HepG2 (cell line): Measurements from ENCODE around the gene SLC1A2. TPM values are rescaled to one million over a fixed set of nuclear protein-coding genes. Genes with fewer than 3 reads are reported as not detected.

ENCODE experiments used
- ATAC-seq: fragments of 200-7000 bp; cut with Tn5 transposase; 3 replicates; pipeline ENCODE4 v1.9.1; 2020; ENCODE audit warnings: mild to moderate bottlenecking, moderate library complexity
- BruUV-seq: library from RNA; stranded (reverse); fragments of 400-500 nt; replicated peaks from 2 replicates; lab custom pipeline; 2021; lab: Mats Ljungman, UMichigan
- CTCF ChIA-PET: fragments of 300-600 bp; formaldehyde crosslinking; extraction: SDS; loops from one replicate; lab custom pipeline; 2021; ENCODE audit warnings: low total read pairs, inconsistent platforms, low intra/inter-chr PET ratio; lab: Yijun Ruan, JAX
- POLR2A ChIA-PET: fragments of 350-600 bp; sonication (Branson Sonifier 250); formaldehyde crosslinking; loops from one replicate; lab custom pipeline; 2020; ENCODE audit warnings: antibody characterized with exemption, inconsistent platforms; lab: Yijun Ruan, JAX
- DNase-seq: peaks from one replicate; pipeline ENCODE4 v3.0.0-alpha.2; 2015; ENCODE audit warnings: low spot score
- FAIRE-seq: peaks from 3 replicates; lab custom pipeline; 2011; peaks lifted over from hg19 to GRCh38; lab: Jason Lieb, UNC
- H2AFZ ChIP-seq: one replicate; pipeline ENCODE4 v1.6.1; 2011; ENCODE audit warnings: low read length, inconsistent platforms
- H3K27ac ChIP-seq: fragments of 300-600 bp; 3 replicates; pipeline ENCODE4 v1.8.0; 2011; ENCODE audit warnings: mixed run types, mild to moderate bottlenecking, mixed read lengths, low read length, inconsistent platforms; ENCODE audit not compliant: insufficient read depth; ENCODE audit errors: extremely low read length
- H3K27me3 ChIP-seq, 2 experiments: fragments of 200-600 bp in 1 of 2; 2 replicates in 1 of 2; 3 replicates in 1 of 2; pipeline versions ENCODE4 v1.6.0 to v1.8.0; 2011; ENCODE audit warnings: low read length in 2 of 2, mild to moderate bottlenecking in 2 of 2, moderate library complexity in 2 of 2, inconsistent platforms in 1 of 2; ENCODE audit not compliant: insufficient read depth in 2 of 2, control insufficient read depth in 1 of 2
- H3K36me3 ChIP-seq, 2 experiments: fragments of 200-600 bp in 1 of 2; replicated peaks in 1 of 2; 2 replicates in 1 of 2; 3 replicates in 1 of 2; pipeline versions ENCODE4 v1.5.1 to v1.8.0; 2011; ENCODE audit warnings: low read length in 2 of 2, inconsistent platforms in 1 of 2; ENCODE audit not compliant: insufficient read depth in 2 of 2, control insufficient read depth in 1 of 2
- H3K4me1 ChIP-seq: 2 replicates; pipeline ENCODE4 v1.5.1; 2012; ENCODE audit warnings: low read length, inconsistent platforms; ENCODE audit not compliant: insufficient read depth
- H3K4me2 ChIP-seq: 2 replicates; pipeline ENCODE4 v1.6.0; 2011; ENCODE audit warnings: low read depth, low read length, inconsistent platforms
- H3K4me3 ChIP-seq, 3 experiments: fragments of 200-600 bp in 1 of 3; sonication (generic), shearing (Covaris generic) in 1 of 3; replicated peaks in 1 of 3; 2 replicates each; pipeline ENCODE4 v1.5.1; 2011 to 2016; ENCODE audit warnings: low read length in 3 of 3, inconsistent platforms in 2 of 3, low read depth in 2 of 3, mild to moderate bottlenecking in 2 of 3, control low read depth in 1 of 3, mixed read lengths in 1 of 3; ENCODE audit not compliant: insufficient read depth in 1 of 3
- H3K79me2 ChIP-seq: one replicate; pipeline ENCODE4 v1.6.1; 2011; ENCODE audit warnings: low read length, inconsistent platforms; ENCODE audit not compliant: insufficient read depth
- H3K9ac ChIP-seq: 2 replicates; pipeline ENCODE4 v1.6.0; 2011; ENCODE audit warnings: mild to moderate bottlenecking, low read depth, low read length, inconsistent platforms; ENCODE audit not compliant: insufficient read depth
- H3K9me3 ChIP-seq: 2 replicates; pipeline ENCODE4 v1.5.1; 2012; ENCODE audit warnings: mild to moderate bottlenecking, low read length
- H4K20me1 ChIP-seq: 2 replicates; pipeline ENCODE4 v1.6.0; 2011; ENCODE audit warnings: inconsistent platforms, mild to moderate bottlenecking, low read length, moderate library complexity; ENCODE audit not compliant: insufficient read depth
- ARID2 ChIP-seq: sonication (generic); formaldehyde crosslinking; IDR thresholded peaks from 2 replicates; pipeline ENCODE4 v1.8.1; 2022; ENCODE audit warnings: mild to moderate bottlenecking, missing genetic modification reagents, borderline replicate concordance
- ATAD3A ChIP-seq: sonication (generic); formaldehyde crosslinking; IDR thresholded peaks from 2 replicates; pipeline ENCODE4 v1.4.0; 2020; ENCODE audit warnings: missing genetic modification reagents
- CREM ChIP-seq, 2 experiments: sonication (generic) in 1 of 2; formaldehyde crosslinking in 1 of 2; IDR thresholded peaks; 2 replicates each; pipeline versions ENCODE4 v1.4.0 to v1.6.1; 2016 to 2020; ENCODE audit warnings: antibody characterized with exemption in 1 of 2, mild to moderate bottlenecking in 1 of 2, missing genetic modification reagents in 1 of 2
- RARG ChIP-seq: sonication (generic); formaldehyde crosslinking; IDR thresholded peaks from 2 replicates; pipeline ENCODE4 v1.4.0; 2020; ENCODE audit warnings: low read depth, mild to moderate bottlenecking, missing genetic modification reagents
- STAT5B ChIP-seq: sonication (generic); formaldehyde crosslinking; IDR thresholded peaks from 2 replicates; pipeline ENCODE4 v1.4.0; 2020; ENCODE audit warnings: missing genetic modification reagents
- ZNF678 ChIP-seq: sonication (generic); formaldehyde crosslinking; IDR thresholded peaks from 2 replicates; pipeline ENCODE4 v1.4.0; 2020; ENCODE audit warnings: mild to moderate bottlenecking, missing genetic modification reagents
- WGBS: methylation state at CpG from one replicate; pipeline ENCODE4 v1.1.6; 2017; ENCODE audit warnings: low lambda C conversion rate; 5-methylcytosine and 5-hydroxymethylcytosine counted together
- in situ Hi-C: cut with HindIII; loops from 2 replicates; pipeline ENCODE4 v1.10.0; 2017; ENCODE audit warnings: low pct_unique_long_range_greater_than_20kb; ENCODE audit not compliant: extremely low pct_ligation_motif_present
- intact Hi-C: fragments of 100-400 bp; cut with micrococcal nuclease; formaldehyde crosslinking; loops from one replicate; pipeline ENCODE4 v1.10.0; 2022; ENCODE audit not compliant: unreplicated experiment
- polyA plus RNA-seq, 8 experiments: library from polyadenylated mRNA; depleted of rRNA in 3 of 8; stranded (reverse) in 7 of 8; unstranded in 1 of 8; fragments of >200 nt; fragmentation: Illumina TruSeq in 4 of 8; extraction: Trizol in 4 of 8; gene quantifications; 2 replicates each; pipeline versions ENCODE4 v1.2.1 to v1.2.3, GENCODE V29; 2011 to 2016; ENCODE audit warnings: low read depth in 4 of 8, missing spikeins in 1 of 8, mixed read lengths in 1 of 8; ENCODE audit not compliant: insufficient read depth in 1 of 8
- total RNA-seq, 5 experiments: library from RNA; depleted of rRNA; stranded (reverse); fragments of >200 nt; fragmentation: Illumina TruSeq; extraction: Trizol; gene quantifications; 2 replicates each; pipeline ENCODE4 v1.2.3, GENCODE V29; 2016; ENCODE audit warnings: low read depth in 1 of 5
- TF ChIP-seq, protein P1 (sequence below): IDR thresholded peaks from 2 replicates; pipeline ENCODE4 v1.4.0; 2020; ENCODE audit warnings: mild to moderate bottlenecking, missing genetic modification reagents
- TF ChIP-seq, protein P2 (sequence below), 2 experiments: sonication (generic) in 1 of 2; formaldehyde crosslinking in 1 of 2; IDR thresholded peaks; 2 replicates each; pipeline versions ENCODE4 v1.5.1 to v1.6.1; 2011 to 2020; ENCODE audit warnings: borderline replicate concordance in 1 of 2, low read depth in 1 of 2, low read length in 1 of 2, mild to moderate bottlenecking in 1 of 2, missing genetic modification reagents in 1 of 2, moderate library complexity in 1 of 2
- TF ChIP-seq, protein P3 (sequence below): sonication (generic); formaldehyde crosslinking; IDR thresholded peaks from 2 replicates; pipeline ENCODE4 v1.5.0; 2020; ENCODE audit warnings: missing genetic modification reagents

The SLC1A2 gene
- total and polyA plus RNA-seq, 2 of the 13 experiments (the other 11 are each of a cell fraction or from before 2014, with no cell fraction given): 23.2 to 43.2 TPM

DNA sequence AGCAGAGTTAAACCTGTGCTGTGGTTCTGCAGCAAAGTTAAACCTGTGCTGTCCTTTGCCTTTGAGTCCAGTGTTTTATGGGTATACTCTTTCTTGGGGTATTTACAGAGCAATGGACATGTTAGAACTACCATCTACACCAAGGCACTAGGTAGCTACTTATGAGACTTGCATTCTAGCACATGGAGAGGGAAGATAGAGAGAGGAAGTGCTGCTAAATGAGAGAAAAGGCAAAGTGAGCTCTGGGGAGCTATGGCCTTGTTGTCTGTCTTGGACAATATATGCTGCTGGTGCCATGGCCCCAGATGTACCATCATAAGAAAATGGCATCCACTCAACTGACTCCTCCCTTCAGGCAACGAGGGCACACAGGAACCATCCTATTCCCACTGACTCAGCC is 91.5 kb downstream of the SLC1A2 start (continued):
- TF ChIP-seq, protein P1, sequence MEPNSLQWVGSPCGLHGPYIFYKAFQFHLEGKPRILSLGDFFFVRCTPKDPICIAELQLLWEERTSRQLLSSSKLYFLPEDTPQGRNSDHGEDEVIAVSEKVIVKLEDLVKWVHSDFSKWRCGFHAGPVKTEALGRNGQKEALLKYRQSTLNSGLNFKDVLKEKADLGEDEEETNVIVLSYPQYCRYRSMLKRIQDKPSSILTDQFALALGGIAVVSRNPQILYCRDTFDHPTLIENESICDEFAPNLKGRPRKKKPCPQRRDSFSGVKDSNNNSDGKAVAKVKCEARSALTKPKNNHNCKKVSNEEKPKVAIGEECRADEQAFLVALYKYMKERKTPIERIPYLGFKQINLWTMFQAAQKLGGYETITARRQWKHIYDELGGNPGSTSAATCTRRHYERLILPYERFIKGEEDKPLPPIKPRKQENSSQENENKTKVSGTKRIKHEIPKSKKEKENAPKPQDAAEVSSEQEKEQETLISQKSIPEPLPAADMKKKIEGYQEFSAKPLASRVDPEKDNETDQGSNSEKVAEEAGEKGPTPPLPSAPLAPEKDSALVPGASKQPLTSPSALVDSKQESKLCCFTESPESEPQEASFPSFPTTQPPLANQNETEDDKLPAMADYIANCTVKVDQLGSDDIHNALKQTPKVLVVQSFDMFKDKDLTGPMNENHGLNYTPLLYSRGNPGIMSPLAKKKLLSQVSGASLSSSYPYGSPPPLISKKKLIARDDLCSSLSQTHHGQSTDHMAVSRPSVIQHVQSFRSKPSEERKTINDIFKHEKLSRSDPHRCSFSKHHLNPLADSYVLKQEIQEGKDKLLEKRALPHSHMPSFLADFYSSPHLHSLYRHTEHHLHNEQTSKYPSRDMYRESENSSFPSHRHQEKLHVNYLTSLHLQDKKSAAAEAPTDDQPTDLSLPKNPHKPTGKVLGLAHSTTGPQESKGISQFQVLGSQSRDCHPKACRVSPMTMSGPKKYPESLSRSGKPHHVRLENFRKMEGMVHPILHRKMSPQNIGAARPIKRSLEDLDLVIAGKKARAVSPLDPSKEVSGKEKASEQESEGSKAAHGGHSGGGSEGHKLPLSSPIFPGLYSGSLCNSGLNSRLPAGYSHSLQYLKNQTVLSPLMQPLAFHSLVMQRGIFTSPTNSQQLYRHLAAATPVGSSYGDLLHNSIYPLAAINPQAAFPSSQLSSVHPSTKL: no peak
- TF ChIP-seq ARID2 (CRISPR knock-in tag) (no peak), ZNF678 (CRISPR knock-in tag) (no peak)
- TF ChIP-seq, protein P2, sequence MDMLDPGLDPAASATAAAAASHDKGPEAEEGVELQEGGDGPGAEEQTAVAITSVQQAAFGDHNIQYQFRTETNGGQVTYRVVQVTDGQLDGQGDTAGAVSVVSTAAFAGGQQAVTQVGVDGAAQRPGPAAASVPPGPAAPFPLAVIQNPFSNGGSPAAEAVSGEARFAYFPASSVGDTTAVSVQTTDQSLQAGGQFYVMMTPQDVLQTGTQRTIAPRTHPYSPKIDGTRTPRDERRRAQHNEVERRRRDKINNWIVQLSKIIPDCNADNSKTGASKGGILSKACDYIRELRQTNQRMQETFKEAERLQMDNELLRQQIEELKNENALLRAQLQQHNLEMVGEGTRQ (IDR thresholded peaks at IDR 0.05; ENCODE audit: low read depth, low read length): no peak
- TF ChIP-seq, protein P2 (CRISPR knock-in tag; IDR thresholded peaks at IDR 0.05; ENCODE audit: borderline replicate concordance): no peak

DNA sequence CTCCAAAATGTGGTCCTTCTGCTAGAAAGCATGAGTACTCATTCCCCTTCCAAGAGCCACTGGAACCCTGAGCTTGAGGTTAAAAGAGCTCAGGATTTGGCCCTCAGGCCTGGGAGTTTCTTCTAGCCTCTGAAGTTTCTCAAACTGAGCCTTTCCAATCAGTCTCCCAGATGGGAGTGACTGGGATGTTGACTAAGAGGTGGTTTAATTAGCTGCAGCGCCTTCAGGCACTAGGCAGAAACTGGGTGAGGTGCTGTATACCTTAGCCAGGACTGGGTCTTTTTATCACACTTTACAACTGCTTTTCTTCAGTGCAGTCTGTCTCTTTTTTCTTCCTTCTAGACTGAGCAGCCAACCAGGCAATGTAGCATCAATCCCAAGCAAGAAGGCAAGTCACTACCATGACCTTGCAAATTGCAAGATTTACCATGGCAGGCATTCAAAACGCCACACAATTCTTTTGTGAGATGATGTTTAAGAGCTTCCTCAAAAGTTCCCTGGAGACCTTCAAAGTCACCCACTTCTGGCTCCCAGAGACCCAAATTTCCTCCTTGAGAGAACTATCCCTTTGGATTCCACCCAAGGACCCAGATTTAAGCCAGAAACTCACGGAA is 93.0 kb downstream of the SLC1A2 start:
- CTCF ChIA-PET: no interaction called here
- intact Hi-C loops (no loop called here), in situ Hi-C loops (no loop called here)
- no peak for ATAC-seq
- H3K27me3 ChIP-seq: no peaks in the 10 kb centered on the region
- H3K79me2 ChIP-seq: no peaks in the 10 kb centered on the region
- no peak for FAIRE-seq
- no peak overlapping the region for H3K27ac ChIP-seq
- POLR2A ChIA-PET: no interaction called here
- no peak overlapping the region for H3K4me3 ChIP-seq
- no TSS peak for BruUV-seq
- H3K4me1 ChIP-seq: no peaks in the 10 kb centered on the region
- WGBS: 90% methylated on average over 3 of the region's 3 CpGs
- H3K9me3 ChIP-seq: no peaks in the 10 kb centered on the region
- no peak overlapping the region for H2AFZ ChIP-seq
- no peaks in the 10 kb centered on the region for H4K20me1 ChIP-seq
- no peak overlapping the region for H3K9ac ChIP-seq
- H3K36me3 ChIP-seq: peaks cover 1 to 10% of the 10 kb centered on the region in 2 experiments; a peak in 1 of 5 replicates
- TF ChIP-seq STAT5B (CRISPR knock-in tag): no peak
- TF ChIP-seq, protein P3, sequence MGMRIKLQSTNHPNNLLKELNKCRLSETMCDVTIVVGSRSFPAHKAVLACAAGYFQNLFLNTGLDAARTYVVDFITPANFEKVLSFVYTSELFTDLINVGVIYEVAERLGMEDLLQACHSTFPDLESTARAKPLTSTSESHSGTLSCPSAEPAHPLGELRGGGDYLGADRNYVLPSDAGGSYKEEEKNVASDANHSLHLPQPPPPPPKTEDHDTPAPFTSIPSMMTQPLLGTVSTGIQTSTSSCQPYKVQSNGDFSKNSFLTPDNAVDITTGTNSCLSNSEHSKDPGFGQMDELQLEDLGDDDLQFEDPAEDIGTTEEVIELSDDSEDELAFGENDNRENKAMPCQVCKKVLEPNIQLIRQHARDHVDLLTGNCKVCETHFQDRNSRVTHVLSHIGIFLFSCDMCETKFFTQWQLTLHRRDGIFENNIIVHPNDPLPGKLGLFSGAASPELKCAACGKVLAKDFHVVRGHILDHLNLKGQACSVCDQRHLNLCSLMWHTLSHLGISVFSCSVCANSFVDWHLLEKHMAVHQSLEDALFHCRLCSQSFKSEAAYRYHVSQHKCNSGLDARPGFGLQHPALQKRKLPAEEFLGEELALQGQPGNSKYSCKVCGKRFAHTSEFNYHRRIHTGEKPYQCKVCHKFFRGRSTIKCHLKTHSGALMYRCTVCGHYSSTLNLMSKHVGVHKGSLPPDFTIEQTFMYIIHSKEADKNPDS (CRISPR knock-in tag): no peak
- TF ChIP-seq ATAD3A: no peak
- no peak for TF ChIP-seq CREM (IDR thresholded peaks at IDR 0.05)
- TF ChIP-seq CREM (CRISPR knock-in tag; IDR thresholded peaks at IDR 0.05): no peak
- no peak for TF ChIP-seq RARG
- H3K4me2 ChIP-seq: no peak overlapping the region
- no peak for DNase-seq
